ENCODE results near the gene FAM89B. TPM values are rescaled to one million over a fixed set of nuclear protein-coding genes. Genes with fewer than 3 reads are reported as not detected.

FAM89B gene
- total RNA-seq, 2 donors from 2014 or later: 38.0 to 71.5 TPM

- no peaks in the 10 kb centered on the region for H3K27me3 Mint-ChIP-seq
- no peak for DNase-seq (ENCODE audit: low spot score)
- H3K4me1 Mint-ChIP-seq (ENCODE audit: low read depth in 2 of 2): peaks cover 62 to 76% of the 10 kb centered on the region in 2 donors
- peak overlapping the region; percentile 87 to 99 for H3K27ac Mint-ChIP-seq
- ATAC-seq: peak; percentile 11 to 18
- no peaks in the 10 kb centered on the region for H3K36me3 Mint-ChIP-seq
- no peaks in the 10 kb centered on the region for H3K9me3 Mint-ChIP-seq
- H3K4me3 Mint-ChIP-seq: peak overlapping the region; percentile 89
Measured at GRCh38 chr11:65569164-65569972, 3.0 kb upstream of the FAM89B start.

DNA sequence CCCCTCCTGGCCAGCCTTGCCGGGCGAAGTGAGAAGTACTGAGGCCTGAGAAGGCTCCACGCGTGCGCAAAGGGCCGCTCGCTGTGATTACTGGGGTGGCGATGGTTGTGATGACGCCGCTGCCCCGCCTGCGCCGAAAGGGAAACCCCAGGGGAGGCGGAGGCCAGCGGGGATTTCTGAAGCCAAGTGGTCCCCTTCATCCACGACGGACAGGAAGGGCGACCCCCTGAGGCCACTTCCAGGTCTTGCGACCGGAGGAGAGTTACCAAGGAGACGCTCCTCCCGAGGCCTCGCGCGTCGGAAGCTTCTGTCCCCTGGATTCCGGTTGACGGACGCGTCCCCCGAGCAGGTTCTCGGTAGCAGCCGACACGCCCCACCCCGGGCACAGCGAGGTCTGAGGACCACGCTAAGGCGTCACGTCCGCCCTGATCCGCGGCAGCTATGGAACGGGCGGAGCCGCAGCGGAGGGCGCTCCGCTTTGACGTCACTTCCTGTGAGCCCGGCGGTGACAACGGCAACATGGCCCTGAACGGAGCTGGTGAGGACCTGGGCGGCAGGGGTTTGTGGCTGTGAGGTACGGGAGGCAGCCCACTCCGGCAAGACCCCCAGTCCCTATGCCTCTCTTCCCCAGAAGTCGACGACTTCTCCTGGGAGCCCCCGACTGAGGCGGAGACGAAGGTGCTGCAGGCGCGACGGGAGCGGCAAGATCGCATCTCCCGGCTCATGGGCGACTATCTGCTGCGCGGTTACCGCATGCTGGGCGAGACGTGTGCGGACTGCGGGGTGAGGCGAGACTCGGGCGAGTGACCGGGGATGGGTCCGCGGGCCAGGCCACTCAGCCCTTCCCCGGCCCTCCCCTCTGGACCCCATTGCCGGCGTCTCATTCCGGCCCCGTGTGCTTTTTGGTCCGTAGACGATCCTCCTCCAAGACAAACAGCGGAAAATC, 2.1 kb upstream of the FAM89B start, which contains the start of gene ZNRD2:
ZNRD2 (plus strand) TSS at position 505 of the 946 bp plus-strand sequence; CDS start at position 520, 15 bp downstream.
- no peaks in the 10 kb centered on the region for H3K27me3 Mint-ChIP-seq
- H3K27ac Mint-ChIP-seq: peak within 1 kb of the TSS; percentile 87 to 99
- H3K36me3 Mint-ChIP-seq: no peaks in the 10 kb centered on the region
- DNase-seq (ENCODE audit: low spot score): peak; percentile 100
- no peaks in the 10 kb centered on the region for H3K9me3 Mint-ChIP-seq
- ATAC-seq: peak; percentile 86 to 89
- peaks cover 63 to 76% of the 10 kb centered on the region in 2 donors for H3K4me1 Mint-ChIP-seq (ENCODE audit: low read depth in 2 of 2)
- peak within 1 kb of the TSS; percentile 89 for H3K4me3 Mint-ChIP-seq

- H3K27ac Mint-ChIP-seq: peak overlapping the region; percentile 87 to 99
- ATAC-seq: no peak
- no peaks in the 10 kb centered on the region for H3K9me3 Mint-ChIP-seq
- H3K27me3 Mint-ChIP-seq: no peaks in the 10 kb centered on the region
- H3K4me1 Mint-ChIP-seq (ENCODE audit: low read depth in 2 of 2): peaks cover 55 to 69% of the 10 kb centered on the region in 2 donors
- no peak for DNase-seq (ENCODE audit: low spot score)
- peak overlapping the region; percentile 89 for H3K4me3 Mint-ChIP-seq
- H3K36me3 Mint-ChIP-seq: no peaks in the 10 kb centered on the region
Measured at GRCh38 chr11:65571420-65571819, 918 bp upstream of the FAM89B start.

GRCh38 chr11:65571940-65572339, 398 bp upstream of the FAM89B start:
- Mint-ChIP-seq H3K9me3 (no peaks in the 10 kb centered on the region), H3K27me3 (no peaks in the 10 kb centered on the region), H3K4me1 (ENCODE audit: low read depth in 2 of 2) (peaks cover 49 to 63% of the 10 kb centered on the region in 2 donors), H3K36me3 (no peaks in the 10 kb centered on the region), H3K4me3 (peak overlapping the region; percentile 89), H3K27ac (peak overlapping the region; percentile 87 to 99)
- ATAC-seq (no peak), DNase-seq (ENCODE audit: low spot score) (no peak)

DNA sequence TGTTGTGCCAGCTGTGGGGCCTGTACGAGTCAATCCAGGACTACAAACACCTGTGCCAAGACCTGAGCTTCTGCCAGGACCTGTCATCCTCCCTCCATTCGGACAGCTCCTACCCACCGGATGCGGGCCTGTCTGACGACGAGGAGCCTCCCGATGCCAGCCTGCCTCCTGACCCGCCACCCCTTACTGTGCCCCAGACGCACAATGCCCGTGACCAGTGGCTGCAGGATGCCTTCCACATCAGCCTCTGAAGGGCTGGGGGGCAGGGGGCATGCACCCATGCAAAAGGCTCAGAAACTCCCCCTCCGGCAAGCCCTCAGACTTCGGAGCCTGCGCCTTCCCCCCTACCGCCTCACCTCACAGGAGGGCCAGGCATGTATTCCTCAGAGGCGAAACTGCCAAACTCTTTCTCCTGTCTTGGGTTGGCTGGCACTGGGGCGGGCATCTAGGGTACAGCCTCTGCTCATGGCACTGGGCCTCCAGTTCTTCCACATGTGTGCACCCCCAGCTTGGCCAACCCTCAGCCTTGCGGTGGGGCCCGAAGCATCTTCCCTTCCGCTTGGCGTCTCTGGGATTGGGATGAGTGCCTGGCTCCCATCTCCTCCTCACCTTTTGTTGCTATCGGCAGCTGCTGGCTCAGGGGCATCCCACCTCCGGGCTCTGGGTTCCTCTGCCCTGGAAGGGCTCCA, 1.2 kb downstream of the FAM89B start:
- Mint-ChIP-seq H3K27ac (peak overlapping the region; percentile 87 to 93), H3K4me1 (ENCODE audit: low read depth in 2 of 2) (peaks cover 53 to 65% of the 10 kb centered on the region in 2 donors), H3K27me3 (no peaks in the 10 kb centered on the region), H3K36me3 (no peaks in the 10 kb centered on the region), H3K4me3 (peak overlapping the region; percentile 88), H3K9me3 (no peaks in the 10 kb centered on the region)
- ATAC-seq (no peak), DNase-seq (ENCODE audit: low spot score) (peak; percentile 59)

DNA sequence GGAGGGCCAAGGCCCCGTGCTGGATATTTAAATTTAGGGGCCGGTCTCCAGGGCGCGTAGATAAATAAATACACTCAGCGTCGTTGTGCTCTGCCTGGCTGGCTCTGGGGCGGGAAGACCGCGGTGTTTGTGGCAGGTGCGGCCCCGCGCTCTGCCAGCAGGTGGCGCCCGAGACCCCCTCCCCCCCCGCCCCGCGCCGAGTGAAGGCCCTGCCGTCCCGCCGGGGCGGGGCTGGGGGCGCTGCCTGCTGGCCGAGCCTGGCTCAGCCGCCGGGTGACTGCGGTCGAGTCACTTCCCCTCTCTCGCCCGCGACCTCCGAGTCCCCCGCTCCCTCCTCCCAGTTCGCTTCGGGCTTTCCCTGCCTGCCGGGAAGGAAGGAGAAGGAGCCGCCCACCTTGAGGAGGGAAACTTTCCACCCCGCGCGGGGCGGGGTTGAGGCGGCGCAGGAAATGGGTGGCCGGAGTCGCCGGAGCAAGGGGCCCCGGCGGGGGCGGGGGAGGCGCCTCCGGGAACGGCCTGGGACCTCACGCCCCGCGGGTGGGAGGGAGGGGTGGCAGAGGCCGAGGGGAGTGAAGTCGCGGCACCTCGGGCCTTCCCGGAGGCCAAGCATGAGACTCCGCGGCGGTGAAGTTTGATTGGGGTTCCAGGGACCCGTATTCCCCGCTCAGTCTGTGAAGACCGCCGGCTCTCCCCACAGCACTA, 1.9 kb downstream of the FAM89B start:
- Mint-ChIP-seq H3K36me3 (no peaks in the 10 kb centered on the region), H3K4me1 (ENCODE audit: low read depth in 2 of 2) (peaks cover 53 to 61% of the 10 kb centered on the region in 2 donors)
- ATAC-seq: peak; percentile 63 to 75

GRCh38 chr11:65574811-65575567, 2.7 kb downstream of the FAM89B start:
- H3K9me3 Mint-ChIP-seq: no peaks in the 10 kb centered on the region
- peaks cover 54% of the 10 kb centered on the region in 2 donors for H3K4me1 Mint-ChIP-seq (ENCODE audit: low read depth in 2 of 2)
- H3K27ac Mint-ChIP-seq: peak overlapping the region; percentile 87 to 93
- DNase-seq (ENCODE audit: low spot score): no peak
- H3K36me3 Mint-ChIP-seq: no peaks in the 10 kb centered on the region
- H3K4me3 Mint-ChIP-seq: peak overlapping the region; percentile 88
- ATAC-seq: no peak
- H3K27me3 Mint-ChIP-seq: no peaks in the 10 kb centered on the region

More for the DNA sequence above, 1.9 kb downstream of the FAM89B start:
- no peaks in the 10 kb centered on the region for H3K27me3 Mint-ChIP-seq
- H3K27ac Mint-ChIP-seq: peak overlapping the region; percentile 87 to 93
- H3K9me3 Mint-ChIP-seq: no peaks in the 10 kb centered on the region
- peak overlapping the region; percentile 88 for H3K4me3 Mint-ChIP-seq
- peak; percentile 99 for DNase-seq (ENCODE audit: low spot score)

DNA sequence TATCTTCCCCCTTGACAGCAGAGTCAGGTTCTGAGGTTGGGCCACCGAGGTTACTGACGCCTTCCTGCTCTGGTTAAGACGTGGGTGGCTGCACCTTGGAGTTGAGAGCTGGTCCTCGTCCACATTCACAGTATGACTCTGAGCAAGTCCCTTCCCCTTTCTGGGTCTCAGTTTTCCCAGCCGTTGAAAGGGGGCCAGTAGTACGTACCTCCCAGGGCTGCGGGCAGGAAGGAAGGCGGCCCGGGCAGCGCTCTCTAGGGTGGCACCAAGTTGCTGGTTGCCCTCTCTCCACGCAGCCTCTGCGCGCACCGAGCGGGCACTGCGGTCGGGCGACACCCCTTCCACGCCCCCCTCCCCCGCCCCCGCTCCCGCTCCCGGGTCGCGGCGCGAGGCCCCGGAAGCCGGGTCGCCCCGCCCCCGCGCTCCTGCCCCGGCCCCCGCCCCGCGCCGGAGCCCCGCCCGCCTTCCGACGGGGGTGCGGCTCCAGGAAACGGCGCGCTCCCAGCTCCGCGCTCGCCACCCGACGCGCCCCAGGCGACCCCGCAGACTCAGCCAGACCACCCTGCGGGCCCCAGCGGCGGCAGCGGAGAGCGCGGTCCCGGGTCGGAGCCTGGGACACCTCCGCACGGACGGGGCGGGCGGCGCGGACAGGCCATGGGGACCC, 3.4 kb downstream of the FAM89B start, which contains the start of gene EHBP1L1:
EHBP1L1 (plus strand) TSS at position 486 of the 664 bp plus-strand sequence. CDS start 250 bp downstream, outside the sequence.
- H3K9me3 Mint-ChIP-seq: no peaks in the 10 kb centered on the region
- DNase-seq (ENCODE audit: low spot score) (peak; percentile 90), ATAC-seq (peak; percentile 58 to 69)
- no peaks in the 10 kb centered on the region for H3K36me3 Mint-ChIP-seq
- H3K27me3 Mint-ChIP-seq: no peaks in the 10 kb centered on the region
- H3K27ac Mint-ChIP-seq: peak within 1 kb of the TSS; percentile 87 to 93
- peaks cover 47 to 53% of the 10 kb centered on the region in 2 donors for H3K4me1 Mint-ChIP-seq (ENCODE audit: low read depth in 2 of 2)
- H3K4me3 Mint-ChIP-seq: peak within 1 kb of the TSS; percentile 88

DNA sequence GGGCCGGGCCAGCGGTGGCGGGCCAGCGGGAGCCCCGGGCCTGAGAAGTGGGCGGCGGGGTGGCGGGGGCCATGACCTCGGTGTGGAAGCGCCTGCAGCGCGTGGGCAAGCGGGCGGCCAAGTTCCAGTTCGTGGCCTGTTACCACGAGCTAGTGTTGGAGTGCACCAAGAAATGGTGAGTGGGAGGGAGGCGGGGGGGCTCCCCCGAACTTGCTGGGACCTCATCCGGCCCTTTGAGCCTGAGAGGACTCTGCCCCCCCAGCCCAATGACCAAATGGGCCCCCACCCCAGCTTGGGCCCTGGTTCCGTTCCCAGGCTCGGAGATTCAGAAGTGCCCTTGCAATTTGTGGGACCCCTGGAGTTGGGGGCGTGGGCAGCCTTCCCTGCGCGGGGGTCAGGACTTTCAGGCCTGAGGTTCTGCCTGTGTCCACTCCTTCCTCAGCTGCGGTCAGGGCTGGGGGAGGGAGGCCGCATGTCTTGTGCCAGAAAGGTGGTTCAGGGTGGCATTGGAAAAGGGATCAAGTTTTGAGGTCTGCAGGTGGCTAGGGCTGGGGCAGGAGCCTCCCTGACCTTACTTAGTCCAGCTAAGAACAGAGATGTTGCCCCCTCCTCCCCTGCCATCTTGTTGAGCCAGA, 4.0 kb downstream of the FAM89B start:
- ATAC-seq (peak in 1 of 2 donors; percentile 3), DNase-seq (ENCODE audit: low spot score) (no peak)
- Mint-ChIP-seq H3K27ac (peak overlapping the region; percentile 58 to 86), H3K4me3 (peak overlapping the region; percentile 82), H3K4me1 (ENCODE audit: low read depth in 2 of 2) (peaks cover 41 to 48% of the 10 kb centered on the region in 2 donors), H3K9me3 (no peaks in the 10 kb centered on the region), H3K36me3 (no peaks in the 10 kb centered on the region), H3K27me3 (no peaks in the 10 kb centered on the region)

DNA sequence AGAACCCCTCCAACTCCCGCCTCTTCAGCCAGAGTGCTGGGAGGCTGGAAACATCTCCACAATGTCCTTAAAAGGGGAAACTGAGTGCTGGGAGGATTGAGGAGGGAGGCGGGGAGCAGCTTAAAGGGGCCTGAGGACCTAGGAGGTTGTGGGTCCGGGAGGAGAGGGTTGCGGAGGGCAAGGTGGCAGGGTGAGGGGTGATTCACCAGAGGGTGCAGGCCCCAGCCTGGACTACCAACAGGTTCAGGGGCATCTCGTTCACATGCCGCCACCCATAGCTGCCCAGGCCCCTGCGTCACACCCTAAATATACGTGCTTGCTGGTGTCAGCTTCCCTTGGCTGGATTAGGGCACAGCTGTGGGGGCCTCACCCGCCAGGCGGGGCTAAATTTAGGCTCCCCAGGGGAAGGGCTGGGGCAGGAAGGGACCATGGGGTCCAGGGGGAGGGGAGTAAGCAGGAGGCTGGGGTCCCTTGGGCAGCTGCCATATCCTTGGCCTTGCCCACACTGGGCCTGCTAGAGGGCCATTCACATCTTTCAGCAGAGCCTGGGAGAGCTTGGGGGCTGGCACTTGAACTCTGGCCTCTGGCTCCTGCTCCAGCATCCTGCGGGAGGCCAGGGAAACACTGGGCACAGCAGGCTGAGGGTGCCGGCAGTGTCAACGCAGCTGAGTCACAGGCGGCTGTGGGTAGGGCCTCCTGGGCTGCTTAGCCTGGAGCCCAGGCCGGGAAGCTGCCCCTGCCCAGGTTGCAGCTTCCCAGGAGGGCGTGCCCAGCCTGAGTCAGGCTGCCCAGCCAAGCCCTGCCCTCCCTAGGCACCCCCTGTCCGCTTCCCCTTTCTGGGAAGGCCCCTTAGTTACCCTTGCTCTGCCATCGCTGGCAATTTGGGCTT, 4.8 kb downstream of the FAM89B start:
- peak in 1 of 2 donors; percentile 7 for ATAC-seq
- Mint-ChIP-seq H3K36me3 (no peaks in the 10 kb centered on the region), H3K4me3 (peak overlapping the region; percentile 82), H3K4me1 (ENCODE audit: low read depth in 2 of 2) (peaks cover 33 to 45% of the 10 kb centered on the region in 2 donors), H3K27me3 (no peaks in the 10 kb centered on the region), H3K27ac (peak overlapping the region; percentile 58 to 86), H3K9me3 (no peaks in the 10 kb centered on the region)
- no peak for DNase-seq (ENCODE audit: low spot score)

GRCh38 chr11:65577756-65578109, 5.4 kb downstream of the FAM89B start:
- no peak for DNase-seq (ENCODE audit: low spot score)
- H3K4me3 Mint-ChIP-seq: peak overlapping the region; percentile 82
- H3K36me3 Mint-ChIP-seq: no peaks in the 10 kb centered on the region
- H3K9me3 Mint-ChIP-seq: no peaks in the 10 kb centered on the region
- peaks cover 35 to 47% of the 10 kb centered on the region in 2 donors for H3K4me1 Mint-ChIP-seq (ENCODE audit: low read depth in 2 of 2)
- H3K27ac Mint-ChIP-seq: peak overlapping the region; percentile 58 to 86
- ATAC-seq: no peak
- H3K27me3 Mint-ChIP-seq: no peaks in the 10 kb centered on the region

Data from natural killer cell treated with Interleukin-12 subunit alpha and Interleukin-12 subunit beta and Interleukin-15 and Interleukin-18, amount 100 ng/mL, for 72 hours (primary cell).